CD4-positive, alpha-beta T cell treated with Interleukin-10 for 1 hour (primary cell): ENCODE results near the gene CARHSP1.
A peak's percentile ranks its signal among the peaks of the same experiment; 100 is the strongest.
"Not testable (repeated sequence)": the region's sequence is repeated elsewhere in the genome, so short reads cannot be mapped to it uniquely, and the experiment has no call there.

Source experiments
- DNase-seq: peaks from one replicate; pipeline ENCODE4 v3.0.0-alpha.2; 2020

CARHSP1 gene

GRCh38 chr16:8892101-8892575 is 23.3 kb upstream of the CARHSP1 start:
- no peak for DNase-seq

- no peak for DNase-seq
Measured at GRCh38 chr16:8890549-8890921, 21.7 kb upstream of the CARHSP1 start.

- DNase-seq: no peak
Measured at GRCh38 chr16:8889893-8890548, 21.2 kb upstream of the CARHSP1 start.

- DNase-seq: no peak
Measured at GRCh38 chr16:8888951-8889892, 20.4 kb upstream of the CARHSP1 start.

GRCh38 chr16:8887952-8888560 is 19.2 kb upstream of the CARHSP1 start:
- no peak for DNase-seq

GRCh38 chr16:8887431-8887765 is 18.6 kb upstream of the CARHSP1 start:
- no peak for DNase-seq

GRCh38 chr16:8886593-8887430 is 18.0 kb upstream of the CARHSP1 start:
- no peak for DNase-seq

- DNase-seq: no peak
Measured at GRCh38 chr16:8885674-8886592, 17.1 kb upstream of the CARHSP1 start.

- DNase-seq: no peak
Measured at GRCh38 chr16:8882725-8883377, 14.0 kb upstream of the CARHSP1 start.

- no peak for DNase-seq
Measured at GRCh38 chr16:8882041-8882617, 13.3 kb upstream of the CARHSP1 start, which contains the start of gene LITAFD. Gene LITAFD (plus strand): TSS chr16:8882351. CDS start chr16:8884356, 2,005 bp downstream.

- DNase-seq: no peak
Measured at GRCh38 chr16:8880839-8881510, 12.2 kb upstream of the CARHSP1 start.

- DNase-seq: no peak
Measured at GRCh38 chr16:8878523-8878911, 9.7 kb upstream of the CARHSP1 start.

- DNase-seq: peak; percentile 13
Measured at GRCh38 chr16:8877894-8878522, 9.2 kb upstream of the CARHSP1 start.

- not testable (repeated sequence) for DNase-seq
Measured at GRCh38 chr16:8875317-8875716, 6.5 kb upstream of the CARHSP1 start.

- DNase-seq: no peak
Measured at GRCh38 chr16:8874388-8874787, 5.6 kb upstream of the CARHSP1 start.

GRCh38 chr16:8873866-8874195 is 5.0 kb upstream of the CARHSP1 start:
- DNase-seq: not testable (repeated sequence)

GRCh38 chr16:8872967-8873865 is 4.4 kb upstream of the CARHSP1 start:
- no peak for DNase-seq

- DNase-seq: no peak
Measured at GRCh38 chr16:8872071-8872470, 3.3 kb upstream of the CARHSP1 start.

- not testable (repeated sequence) for DNase-seq
Measured at GRCh38 chr16:8869988-8870241, 1.1 kb upstream of the CARHSP1 start.
